H1 (cell line): ENCODE results near the gene HMGN2.
A peak's percentile ranks its signal among the peaks of the same experiment; 100 is the strongest.

Experiments used
- CBX8 ChIP-seq: fragments of 300-800, 300-1000 bp; sonication (generic); IDR thresholded peaks from 2 replicates; pipeline ENCODE4 v1.7.1; 2016; ENCODE audit warnings: low read depth, low read length, borderline replicate concordance
- POLR2AphosphoS5 ChIP-seq: IDR thresholded peaks from 2 replicates; pipeline ENCODE4 v1.6.1; 2011; ENCODE audit warnings: low read depth, low read length
- SIN3A ChIP-seq, 2 experiments: IDR thresholded peaks in 1 of 2; conservative IDR thresholded peaks in 1 of 2; 2 replicates each; pipeline ENCODE4 v1.6.1; 2011 to 2012; ENCODE audit warnings: low read length in 2 of 2, improper control_type of control experiment in 1 of 2, low read depth in 1 of 2, mild to moderate bottlenecking in 1 of 2
- SIRT6 ChIP-seq: IDR thresholded peaks from one replicate; pipeline ENCODE4 v1.7.1; 2012; ENCODE audit warnings: low read length, inconsistent platforms
- SIX5 ChIP-seq: IDR thresholded peaks from 2 replicates; pipeline ENCODE4 v1.6.1; 2011; ENCODE audit warnings: mild to moderate bottlenecking, low read depth, low read length
- SRF ChIP-seq: IDR thresholded peaks from 2 replicates; pipeline ENCODE4 v1.6.1; 2011; ENCODE audit warnings: mild to moderate bottlenecking, low read depth, low read length, moderate library complexity
- SUZ12 ChIP-seq: fragments of 200-600 bp; sonication (generic); IDR thresholded peaks from 2 replicates; pipeline ENCODE4 v1.6.1; 2012; ENCODE audit warnings: mild to moderate bottlenecking, inconsistent platforms, low read length, moderate library complexity, mixed read lengths
- TEAD4 ChIP-seq: IDR thresholded peaks from 2 replicates; pipeline ENCODE4 v1.6.1; 2012; ENCODE audit warnings: low read depth, low read length, inconsistent platforms, mixed read lengths
- YY1 ChIP-seq: IDR thresholded peaks from 2 replicates; pipeline ENCODE4 v1.6.1; 2011; ENCODE audit warnings: low read depth, mild to moderate bottlenecking, low read length
- TF ChIP-seq, protein P1 (sequence below), 3 experiments: IDR thresholded peaks; 1 replicate in 2 of 3; 2 replicates in 1 of 3; pipeline versions ENCODE4 v1.5.1 to v1.6.1; 2011; ENCODE audit warnings: low read length in 3 of 3, mild to moderate bottlenecking in 3 of 3, inconsistent platforms in 2 of 3, low read depth in 1 of 3, moderate library complexity in 1 of 3; ENCODE audit not compliant: insufficient read depth in 1 of 3; ENCODE audit errors: control extremely low read depth in 1 of 3

DNA sequence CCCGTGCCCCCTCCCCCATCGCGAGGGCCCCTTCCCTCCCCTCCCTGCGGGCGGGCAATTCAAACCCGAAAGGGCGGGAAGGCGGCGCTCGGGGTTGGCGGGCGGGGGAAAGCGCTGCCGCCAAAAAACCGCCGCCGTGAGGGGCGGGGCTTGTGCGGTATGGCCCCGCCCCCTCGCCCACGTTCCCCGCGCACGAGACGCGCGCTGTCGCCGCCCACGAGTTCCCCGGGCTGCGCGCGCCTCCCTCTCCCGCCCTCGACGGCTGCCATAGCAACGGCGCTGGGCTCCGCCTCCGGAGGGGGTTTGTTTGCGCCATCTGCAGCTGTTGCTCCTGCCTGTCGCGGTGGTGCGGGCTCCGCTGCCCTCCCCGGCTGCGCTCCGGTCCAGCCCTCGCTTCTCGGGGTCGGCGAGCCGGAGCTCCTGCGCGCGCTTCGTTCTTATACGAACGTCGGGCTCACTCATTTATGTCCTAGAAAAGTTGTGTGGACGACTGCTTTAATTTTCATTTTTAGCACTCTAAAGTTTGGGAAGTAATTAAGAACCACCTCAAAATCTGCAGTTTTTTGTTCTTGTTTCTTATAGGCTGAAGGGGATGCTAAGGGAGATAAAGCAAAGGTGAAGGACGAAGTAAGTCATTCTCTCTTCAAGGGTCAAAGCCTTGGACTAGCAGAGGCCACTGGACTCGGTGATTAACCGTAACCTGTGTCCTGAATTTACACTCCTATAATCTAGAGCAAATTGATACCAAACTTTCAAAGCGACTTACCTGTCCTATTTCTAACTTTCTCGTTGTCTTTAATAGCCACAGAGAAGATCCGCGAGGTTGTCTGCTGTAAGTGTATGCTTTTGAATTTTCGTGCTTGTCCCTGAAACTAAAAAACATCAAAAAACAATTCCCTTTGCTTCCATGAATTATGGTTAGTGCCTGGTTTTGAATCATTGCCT lies 933 bp downstream of the HMGN2 start:
- no peak for TF ChIP-seq SIX5
- no peak for TF ChIP-seq SRF
- peak; percentile 93 to 96; a peak in 3 of 4 replicates for TF ChIP-seq SIN3A (conservative IDR thresholded peaks at IDR 0.05 in 1 of 2, IDR thresholded peaks at IDR 0.05 in 1 of 2; ENCODE audit: low read depth in 1 of 2, low read length in 2 of 2)
- no peak for TF ChIP-seq TEAD4
- TF ChIP-seq, protein P1, sequence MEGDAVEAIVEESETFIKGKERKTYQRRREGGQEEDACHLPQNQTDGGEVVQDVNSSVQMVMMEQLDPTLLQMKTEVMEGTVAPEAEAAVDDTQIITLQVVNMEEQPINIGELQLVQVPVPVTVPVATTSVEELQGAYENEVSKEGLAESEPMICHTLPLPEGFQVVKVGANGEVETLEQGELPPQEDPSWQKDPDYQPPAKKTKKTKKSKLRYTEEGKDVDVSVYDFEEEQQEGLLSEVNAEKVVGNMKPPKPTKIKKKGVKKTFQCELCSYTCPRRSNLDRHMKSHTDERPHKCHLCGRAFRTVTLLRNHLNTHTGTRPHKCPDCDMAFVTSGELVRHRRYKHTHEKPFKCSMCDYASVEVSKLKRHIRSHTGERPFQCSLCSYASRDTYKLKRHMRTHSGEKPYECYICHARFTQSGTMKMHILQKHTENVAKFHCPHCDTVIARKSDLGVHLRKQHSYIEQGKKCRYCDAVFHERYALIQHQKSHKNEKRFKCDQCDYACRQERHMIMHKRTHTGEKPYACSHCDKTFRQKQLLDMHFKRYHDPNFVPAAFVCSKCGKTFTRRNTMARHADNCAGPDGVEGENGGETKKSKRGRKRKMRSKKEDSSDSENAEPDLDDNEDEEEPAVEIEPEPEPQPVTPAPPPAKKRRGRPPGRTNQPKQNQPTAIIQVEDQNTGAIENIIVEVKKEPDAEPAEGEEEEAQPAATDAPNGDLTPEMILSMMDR (IDR thresholded peaks at IDR 0.05; ENCODE audit: control extremely low read depth in 1 of 3, insufficient read depth in 1 of 3, low read depth in 1 of 3, low read length in 3 of 3): no peak
- no peak for TF ChIP-seq CBX8
- TF ChIP-seq SUZ12: no peak
- TF ChIP-seq YY1: no peak
- no peak for TF ChIP-seq SIRT6
- peak; percentile 90 for TF ChIP-seq POLR2AphosphoS5
